ENCODE data around the gene CEP95.

DNA sequence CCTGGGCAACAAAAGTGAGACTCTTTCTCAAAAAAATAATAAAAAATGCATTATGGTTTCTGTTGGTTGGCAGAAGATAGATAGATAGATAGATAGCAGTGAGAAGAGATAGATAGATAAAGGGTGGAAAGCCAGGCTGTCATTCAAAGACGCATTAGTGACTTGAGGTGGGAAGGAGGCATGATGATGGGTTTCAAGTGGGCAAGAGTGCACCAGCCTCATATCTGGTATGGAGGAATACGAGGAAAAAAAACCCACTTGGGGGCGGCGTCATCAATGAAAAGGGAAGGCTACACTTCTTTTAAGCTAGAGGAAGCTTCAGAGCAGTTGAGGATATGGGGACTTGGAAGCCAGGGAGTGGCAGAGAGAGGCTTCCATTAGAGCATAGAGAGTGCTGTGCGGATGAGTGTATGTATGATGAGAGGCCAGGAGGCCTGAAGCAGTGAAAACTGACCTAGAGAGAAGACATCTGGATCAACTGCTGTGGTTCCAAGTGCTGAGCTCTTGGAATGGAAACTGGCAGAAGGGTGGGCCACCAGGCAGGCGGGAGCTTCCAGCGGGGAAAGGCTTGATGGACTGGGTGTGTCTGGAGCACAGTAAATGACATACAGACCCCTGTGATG is 31.8 kb downstream of the CEP95 start:
- TF ChIP-seq CTCF (IDR thresholded peaks at IDR 0.05) = no peak
- no peak for TF ChIP-seq POLR2A (IDR thresholded peaks at IDR 0.05)

All from thyroid gland (tissue), 4 donors.